HG03060 (cell line): Measurements from ENCODE around the gene SRRM4.

ENCODE experiments used
- ATAC-seq: cut with Tn5 transposase; IDR thresholded peaks from one replicate; pipeline ENCODE4 v1.9.1; 2021; ENCODE audit warnings: low read depth, moderate number of reproducible peaks; ENCODE audit not compliant: unreplicated experiment

The SRRM4 gene

DNA sequence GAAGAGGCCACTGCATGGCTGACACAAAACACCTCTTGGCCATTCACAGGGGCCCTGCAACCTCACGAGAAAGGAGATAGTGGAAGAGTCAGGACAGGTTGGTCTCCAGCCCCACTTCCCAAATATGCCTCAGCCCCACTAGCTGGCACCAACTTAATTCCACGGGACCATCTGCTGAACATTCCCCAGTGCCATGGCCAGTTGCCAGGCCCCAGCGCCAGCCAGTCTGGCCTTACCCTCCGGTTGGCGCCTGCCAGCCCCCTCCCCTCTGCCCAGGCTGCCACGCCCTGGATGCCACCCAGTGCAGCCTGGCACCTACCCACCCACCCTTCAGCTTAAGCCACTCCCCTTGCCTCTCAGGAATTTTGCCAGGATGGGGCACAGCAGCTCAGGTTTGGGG is 176.2 kb downstream of the SRRM4 start:
- ATAC-seq = no peak

DNA sequence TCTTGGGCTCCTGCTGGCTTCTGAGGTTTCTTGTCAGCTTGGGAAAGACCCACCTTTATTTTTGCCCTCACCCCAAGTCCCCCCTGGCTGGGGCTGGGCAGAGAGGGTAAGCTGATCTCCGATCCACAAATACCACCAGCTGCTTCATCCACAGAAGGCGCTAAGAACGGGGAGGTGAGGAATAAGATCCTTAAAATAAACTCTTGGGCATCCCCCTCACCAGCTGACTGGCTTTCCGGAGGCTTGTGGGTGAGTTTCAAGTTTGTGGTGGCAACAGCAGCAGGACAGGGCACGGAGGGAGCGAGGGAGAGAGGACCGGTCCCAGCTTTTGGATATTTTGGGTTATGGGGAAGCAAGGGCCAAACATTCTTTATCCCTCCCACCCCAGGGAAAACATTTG is 176.6 kb downstream of the SRRM4 start:
- no peak for ATAC-seq

DNA sequence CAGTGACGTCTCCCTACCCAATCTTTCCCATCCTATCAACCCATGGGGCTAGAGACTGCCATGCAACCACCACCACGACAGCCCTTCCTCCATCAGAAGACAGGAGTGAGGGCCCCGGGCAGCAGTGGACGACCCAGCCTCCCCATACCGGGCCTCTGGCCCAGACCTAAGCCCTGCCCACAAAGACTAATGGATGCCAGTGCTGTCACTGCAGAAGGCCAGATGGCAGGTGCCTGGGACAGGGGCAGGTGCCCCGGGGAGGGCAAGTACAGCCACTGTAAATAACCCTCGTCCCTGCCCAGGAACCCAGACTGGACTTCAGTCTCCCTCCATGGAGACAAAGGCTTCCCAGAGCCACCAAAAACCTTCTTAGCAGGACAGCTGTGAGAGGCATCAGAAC is 177.1 kb downstream of the SRRM4 start:
- ATAC-seq = no peak

DNA sequence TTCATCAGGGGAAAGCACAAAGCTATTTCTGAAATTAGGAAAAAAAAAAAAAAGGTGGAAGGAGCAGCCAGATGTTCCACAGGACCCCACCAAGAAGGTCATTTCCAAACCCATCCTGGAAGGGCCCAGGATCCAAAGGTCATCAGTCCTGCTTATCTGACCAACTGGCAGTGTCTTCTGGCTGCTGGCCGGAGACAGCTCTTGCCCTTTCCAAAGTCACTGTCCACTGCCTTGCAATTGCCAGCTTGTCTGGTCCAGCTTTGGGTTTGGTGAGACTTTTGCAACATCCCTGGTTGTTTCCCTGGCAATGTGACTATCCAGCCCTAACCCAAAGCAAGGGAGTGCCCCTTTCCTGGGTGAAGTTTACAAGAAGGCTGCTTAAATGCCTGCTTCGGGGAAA is 178.5 kb downstream of the SRRM4 start:
- ATAC-seq = no peak

DNA sequence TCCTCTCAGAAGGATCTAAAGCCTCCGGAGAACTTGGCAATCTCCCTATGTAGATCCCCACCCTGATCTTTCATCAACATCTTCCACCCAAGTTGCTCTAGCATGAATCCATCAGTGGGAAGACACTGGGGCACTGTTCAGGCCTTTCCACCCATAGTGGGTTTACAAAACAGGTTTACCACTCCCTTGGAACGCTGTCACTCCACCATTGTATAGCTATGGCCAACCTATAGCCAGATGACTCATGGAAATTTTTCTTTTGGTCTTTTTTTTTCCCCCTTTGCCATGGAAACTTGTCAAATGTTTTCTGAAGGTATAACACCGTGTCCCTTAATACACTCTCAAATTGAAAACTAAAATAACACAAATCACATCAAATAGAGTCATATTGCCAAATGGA is 186.6 kb downstream of the SRRM4 start:
- ATAC-seq = no peak

DNA sequence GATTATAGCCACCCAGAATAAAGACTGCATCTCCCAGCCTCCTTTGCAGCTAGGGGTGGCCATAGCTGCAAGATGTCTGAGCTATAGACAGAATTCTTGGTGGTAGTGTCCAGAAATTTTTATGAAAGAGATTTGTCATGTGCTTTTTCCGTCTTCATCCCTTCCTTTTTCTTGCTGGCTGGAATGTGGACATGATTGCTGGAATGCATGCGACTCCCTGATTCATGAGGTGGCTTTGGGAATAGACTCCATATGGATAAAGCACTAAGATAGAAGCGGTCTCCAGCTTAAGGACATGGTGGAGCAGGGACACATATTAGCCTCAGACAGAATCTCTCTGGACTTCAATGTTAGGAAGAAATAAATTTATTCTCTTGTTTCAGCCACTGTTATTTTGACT is 187.4 kb downstream of the SRRM4 start:
- ATAC-seq = no peak

DNA sequence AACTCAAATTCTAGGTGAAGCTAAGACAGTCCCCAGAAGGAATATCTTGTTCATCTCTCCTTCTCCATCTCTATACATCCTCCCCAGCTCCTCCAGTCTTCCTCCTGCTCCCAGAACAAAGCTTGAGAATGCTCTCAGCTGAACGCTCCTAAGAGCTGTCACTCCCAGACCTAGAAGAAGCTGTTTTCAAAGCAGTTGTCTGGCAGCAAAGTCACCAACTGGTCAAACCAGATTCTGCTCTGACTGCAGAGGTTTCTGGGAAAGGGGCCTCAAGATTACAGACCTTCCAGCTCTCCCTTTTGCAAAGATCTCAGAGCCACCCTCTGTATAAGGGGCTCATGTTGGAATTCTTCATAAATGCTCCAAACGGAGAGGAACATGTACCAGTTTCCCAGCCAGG is 187.8 kb downstream of the SRRM4 start:
- no peak for ATAC-seq

DNA sequence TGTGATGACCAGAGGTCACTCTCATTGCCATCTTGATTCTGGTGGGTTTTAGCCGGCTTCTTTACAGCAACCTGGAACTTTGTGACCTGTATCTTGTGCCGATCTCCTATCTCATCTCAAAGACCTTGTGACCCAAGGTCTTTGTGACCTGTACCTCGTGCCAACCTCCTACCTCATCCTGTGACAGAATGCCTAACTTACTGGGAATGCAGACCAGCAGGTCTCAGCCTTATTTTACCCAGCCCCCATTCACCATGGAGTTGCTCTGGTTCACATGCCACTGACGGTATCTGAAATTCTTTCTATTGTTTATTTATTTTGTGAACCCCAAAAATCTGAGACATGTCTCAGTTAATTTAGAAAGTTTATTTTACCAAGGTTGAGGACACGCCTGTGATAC is 189.9 kb downstream of the SRRM4 start:
- no peak for ATAC-seq

DNA sequence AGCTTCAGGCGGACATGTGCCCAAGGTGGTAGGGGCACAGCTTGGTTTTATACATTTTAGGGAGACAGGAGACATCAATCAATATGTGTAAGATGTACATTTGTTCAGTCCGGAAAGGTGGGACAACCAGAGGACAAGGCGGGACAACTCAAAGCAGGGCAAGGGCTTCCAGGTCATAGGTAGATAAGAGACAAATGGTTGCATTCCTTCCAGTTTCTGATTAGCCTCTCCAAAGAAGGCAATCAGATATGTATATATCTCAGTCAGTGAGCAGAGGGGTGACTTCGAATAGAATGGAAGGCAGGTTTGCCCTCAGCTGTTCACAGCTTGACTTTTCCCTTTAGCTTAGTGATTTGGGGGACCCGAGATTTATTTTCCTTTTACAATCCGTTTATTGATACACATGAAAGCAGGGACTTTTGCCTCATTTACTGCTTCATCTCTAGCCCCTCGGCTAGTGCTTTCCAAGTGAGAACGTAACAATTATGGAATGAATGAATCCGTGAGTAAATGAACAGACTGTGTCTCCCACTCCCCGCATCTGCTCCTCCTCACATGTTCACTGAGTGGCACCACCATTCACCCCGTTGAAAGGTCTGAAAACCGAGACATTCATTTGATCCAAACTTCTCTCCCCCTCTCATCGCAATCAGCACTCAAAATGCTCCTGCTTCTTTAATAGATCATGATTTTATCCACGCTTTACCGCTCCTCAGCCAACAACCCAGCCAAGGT is 190.5 kb downstream of the SRRM4 start:
- no peak for ATAC-seq

DNA sequence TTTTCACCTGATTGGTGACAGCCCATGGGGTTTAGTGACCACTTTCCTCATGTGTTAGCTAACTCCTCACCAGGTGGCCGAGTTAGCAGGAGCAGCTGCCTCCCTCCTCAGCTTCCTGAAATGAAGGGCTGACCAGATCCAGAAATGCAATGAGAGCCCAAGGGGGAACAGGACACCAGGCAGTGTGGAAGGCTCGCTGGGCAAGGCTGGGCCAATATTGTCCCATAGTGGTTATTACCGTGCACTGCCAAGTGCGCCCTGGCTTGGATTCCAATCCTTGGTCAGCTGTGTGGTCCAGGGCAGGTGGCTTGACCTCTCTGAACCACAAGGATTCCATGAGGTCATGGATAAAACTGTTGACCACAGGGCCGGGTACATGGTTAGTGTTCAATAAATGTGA is 193.7 kb downstream of the SRRM4 start:
- ATAC-seq = no peak

DNA sequence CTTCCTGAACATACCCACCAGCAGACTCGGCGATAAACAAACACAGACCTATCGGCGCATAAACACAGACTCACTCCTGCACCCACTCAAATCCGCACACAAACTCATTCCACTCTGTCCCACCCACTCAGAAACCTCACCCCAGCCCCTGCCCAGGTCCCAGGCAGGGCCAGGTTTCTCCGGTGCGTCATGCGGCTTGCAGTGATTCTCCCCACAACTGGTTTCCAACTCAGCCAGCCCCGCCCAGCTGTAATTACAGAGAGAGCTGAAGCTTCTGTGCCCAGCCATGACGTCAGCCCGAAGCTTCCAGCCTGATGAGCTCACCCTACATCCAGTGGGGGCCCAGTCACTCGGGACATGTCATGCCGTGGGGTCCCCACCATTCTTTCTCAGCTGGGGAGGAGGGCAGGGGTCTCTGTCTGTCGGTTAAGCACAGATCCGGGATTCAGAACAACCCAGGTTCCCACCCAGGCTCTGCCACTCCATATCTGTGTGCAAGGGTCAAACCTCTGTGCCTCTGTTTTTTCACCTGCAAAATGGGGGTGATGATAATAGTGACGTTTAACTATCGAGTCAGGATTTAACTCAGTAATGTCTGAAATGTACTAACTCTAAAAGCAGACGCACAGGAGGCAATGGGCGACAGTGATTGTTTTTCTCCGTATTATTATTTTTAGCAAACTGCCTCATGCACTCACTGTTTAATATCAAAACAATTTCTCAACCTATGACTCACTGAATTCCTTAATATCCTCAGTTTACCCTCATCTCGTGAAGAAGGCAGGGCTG is 195.1 kb downstream of the SRRM4 start:
- no peak for ATAC-seq

DNA sequence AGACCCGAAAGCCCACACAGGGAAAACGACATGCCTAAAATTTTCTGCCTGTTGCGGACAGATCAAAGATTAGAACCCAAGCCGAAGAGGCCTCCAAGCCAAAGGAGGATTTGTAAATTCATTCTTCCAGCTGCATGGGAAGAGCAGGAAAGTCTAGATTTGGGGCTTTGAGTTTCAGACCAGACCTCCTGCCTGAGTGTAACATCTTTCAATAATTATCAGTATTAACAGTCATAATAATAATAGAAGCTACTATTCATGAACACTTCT is 195.7 kb downstream of the SRRM4 start:
- ATAC-seq = no peak

DNA sequence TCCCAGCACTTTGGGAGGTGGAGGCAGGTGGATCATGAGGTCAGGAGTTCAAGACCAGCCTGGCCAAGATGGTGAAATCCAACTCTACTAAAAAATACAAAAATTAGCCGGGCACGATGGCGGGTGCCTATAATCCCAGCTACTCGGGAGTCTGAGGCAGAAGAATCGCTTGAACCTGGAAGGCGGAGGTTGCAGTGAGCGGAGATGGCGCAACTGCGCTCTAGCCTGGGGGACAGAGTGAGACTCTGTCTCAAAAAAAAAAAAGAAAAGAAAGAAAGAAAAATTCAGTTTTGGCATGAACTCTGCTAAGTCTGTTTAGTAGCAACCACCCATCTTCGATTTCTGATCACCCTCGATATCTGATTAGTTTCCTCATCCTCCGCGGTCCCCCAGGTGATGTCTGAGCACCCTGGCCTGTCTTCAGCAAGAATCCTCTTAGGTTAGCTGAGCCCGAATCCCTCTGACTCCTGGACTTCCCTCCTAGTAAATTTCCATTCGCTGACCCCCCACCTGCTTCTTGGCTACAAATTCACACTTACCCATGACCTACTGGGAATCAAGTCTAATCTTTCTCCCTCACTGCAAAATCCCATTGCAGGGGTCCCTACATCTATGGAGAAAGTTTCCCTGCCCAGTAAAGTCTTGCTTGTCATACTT is 196.5 kb downstream of the SRRM4 start:
- ATAC-seq = no peak

DNA sequence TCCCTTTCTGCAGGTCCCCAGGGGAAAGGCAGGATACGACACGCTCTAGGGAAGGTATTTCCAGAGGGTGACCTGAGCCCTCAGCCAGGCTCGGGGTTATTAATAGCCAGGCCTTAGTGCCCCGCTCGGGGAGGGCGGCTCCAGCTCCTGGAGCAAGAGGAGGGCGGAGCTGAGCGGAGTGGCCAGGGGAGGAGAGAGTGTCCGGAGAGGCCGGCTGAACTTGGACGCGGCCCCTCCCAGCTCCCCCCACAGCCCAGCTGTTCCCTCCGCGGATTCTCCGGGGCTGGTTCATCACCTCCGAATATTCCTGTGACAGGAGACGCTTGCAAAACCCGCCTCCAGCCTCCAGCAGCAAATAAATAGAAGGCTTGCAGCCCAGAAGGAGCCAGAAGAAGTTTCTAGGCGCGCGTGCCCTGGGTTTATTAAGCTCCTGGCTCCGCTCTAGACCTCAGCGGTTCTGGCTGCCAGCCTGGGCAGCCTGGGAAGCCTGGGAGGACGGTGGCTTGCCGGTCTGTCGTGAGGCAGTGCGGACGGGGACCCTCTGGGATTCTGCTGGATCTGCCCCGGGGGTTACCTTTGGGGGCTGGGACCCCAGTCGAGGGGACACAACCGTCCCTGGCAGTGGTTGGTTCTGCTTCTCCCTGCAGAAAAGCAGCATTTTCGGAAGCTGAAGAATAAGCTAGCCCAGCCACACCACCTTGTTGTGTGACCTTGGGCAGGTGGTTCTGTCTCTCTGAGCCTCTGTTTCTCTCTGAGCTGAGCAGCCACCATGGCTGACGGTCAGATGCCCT is 197.4 kb downstream of the SRRM4 start, which contains the start of gene HSPB8:
HSPB8 (plus strand) TSS at position 388 of the 791 bp plus-strand sequence; CDS start at position 770, 382 bp downstream.
- no peak for ATAC-seq

DNA sequence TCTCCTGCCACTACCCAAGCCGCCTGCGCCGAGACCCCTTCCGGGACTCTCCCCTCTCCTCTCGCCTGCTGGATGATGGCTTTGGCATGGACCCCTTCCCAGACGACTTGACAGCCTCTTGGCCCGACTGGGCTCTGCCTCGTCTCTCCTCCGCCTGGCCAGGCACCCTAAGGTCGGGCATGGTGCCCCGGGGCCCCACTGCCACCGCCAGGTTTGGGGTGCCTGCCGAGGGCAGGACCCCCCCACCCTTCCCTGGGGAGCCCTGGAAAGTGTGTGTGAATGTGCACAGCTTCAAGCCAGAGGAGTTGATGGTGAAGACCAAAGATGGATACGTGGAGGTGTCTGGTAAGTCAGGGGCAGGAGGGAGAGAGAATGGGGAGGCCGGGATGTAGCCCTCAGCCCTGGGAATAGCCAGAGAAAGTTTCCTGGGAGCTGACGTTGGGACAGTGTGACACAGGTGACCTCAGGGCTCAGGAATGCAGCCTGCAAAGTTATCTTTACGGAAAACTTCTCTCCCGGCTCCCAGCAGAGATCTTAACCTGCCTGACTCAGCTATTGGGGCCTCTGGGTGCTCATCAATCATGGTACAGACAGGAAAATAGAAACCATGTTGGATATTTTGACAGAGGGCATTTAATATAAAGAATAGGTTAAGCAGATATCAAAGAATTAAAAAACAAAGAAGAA is 198.1 kb downstream of the SRRM4 start:
- ATAC-seq = no peak

DNA sequence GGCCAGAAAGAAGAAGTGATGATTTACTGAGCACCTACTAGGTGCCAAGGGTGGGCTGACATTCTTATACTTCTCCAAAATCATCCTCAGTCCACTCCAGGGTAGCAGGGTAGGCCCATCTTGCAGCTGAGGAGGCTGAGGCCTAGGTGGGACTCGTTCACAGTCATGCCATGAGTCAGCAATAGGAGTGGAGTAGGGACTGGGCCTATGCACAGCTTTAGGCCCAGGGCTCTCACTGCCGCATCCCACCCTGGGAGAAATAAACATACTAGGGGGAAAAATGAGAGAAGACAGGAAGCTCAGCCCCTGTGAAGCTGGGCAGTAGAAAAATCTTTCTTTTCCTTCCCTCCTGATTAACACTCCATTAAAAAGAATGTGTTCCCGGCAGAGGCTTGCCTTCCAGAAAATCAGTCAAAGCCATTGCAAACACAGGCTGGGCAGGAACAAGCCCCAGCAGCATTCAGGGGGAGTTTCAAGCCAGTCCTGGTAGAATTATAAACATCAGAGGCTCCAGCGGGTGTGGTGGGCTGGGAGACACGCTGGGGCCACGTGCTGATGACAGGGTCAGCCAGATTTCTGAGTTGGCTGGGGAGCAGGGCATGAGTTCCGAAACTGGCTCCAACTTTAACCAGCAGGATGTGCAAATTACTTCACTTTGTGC is 199.2 kb downstream of the SRRM4 start:
- no peak for ATAC-seq

DNA sequence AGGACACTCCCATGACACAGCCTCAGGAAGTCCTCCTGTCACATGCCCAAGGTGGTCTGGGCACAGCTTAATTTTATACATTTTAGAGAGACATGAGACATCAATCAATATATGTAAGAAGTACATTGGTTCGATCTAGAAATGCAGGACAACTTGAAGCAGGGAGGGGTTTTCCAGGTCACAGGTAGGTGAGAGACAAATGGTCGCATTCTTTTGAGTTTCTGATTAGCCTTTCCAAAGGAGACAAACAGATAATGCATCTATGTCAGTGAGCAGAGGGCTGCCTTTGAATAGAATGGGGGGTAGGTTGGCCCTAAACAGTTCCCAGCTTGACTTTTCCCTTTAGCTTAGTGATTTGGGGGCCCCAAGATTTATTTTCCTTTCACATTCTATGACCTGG is 199.9 kb downstream of the SRRM4 start:
- no peak for ATAC-seq

DNA sequence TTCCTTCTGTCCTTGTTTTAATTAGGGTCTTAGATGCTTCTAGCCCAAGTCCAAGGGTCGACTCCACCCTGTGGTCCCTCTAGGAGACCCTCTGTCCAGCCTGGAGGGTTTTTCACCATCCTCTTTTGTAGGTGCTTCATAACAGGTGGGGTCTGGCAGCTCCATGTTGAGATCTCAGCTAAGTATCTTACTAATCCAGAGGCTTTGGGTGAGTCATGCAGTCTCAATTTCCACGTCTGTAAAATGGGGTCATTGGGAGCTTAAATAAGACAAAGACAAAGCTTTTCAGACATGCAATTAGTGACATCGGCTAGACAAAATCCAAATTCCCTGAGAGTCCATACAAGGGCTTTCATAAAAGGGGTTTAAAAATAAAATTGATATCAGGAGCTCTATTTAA is 200.6 kb downstream of the SRRM4 start:
- no peak for ATAC-seq

DNA sequence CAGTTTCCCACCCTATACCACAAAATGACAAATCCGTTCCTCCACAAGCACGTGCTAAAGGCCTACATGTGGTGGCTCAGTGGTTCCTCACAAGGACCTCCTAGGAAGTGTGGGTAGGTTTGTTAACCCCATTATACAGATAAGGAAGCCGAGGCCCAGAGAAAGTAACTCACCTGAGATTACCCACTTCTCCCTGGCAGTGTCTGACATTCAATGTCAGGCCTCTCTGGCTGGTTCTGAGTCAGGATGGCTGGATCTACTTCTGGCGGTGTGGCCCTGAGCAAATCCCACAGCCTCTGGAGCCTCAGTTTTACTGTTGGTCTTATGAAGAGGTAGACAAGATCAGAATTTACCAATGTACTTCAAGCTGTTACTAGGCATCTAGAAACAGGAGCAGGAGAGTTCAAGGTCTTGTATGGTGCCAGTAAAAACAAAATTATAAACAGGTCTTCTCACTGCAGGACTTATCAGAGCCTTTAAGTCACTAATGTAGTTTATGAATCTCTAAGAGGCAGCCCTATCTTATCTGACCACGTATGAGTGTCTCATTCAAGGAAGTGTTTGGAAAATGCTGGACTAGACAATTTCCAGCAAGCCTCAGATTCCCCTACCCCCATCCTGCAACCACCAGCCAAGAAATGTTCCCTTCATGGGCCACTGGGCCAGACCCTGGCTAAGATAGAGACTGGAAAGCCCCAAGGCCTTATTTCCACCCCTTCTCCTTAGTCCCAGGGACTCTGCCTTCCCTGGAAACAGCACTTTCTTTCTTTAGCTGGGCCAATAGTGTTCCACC is 201.6 kb downstream of the SRRM4 start:
- ATAC-seq = no peak
